SK-N-DZ (cell line): ENCODE measurements around the gene DNMT3L.
"Not testable (repeated sequence)": the region's sequence is repeated elsewhere in the genome, so short reads cannot be mapped to it uniquely, and the experiment has no call there.

Experiments
- DNase-seq: peaks from one replicate; pipeline ENCODE4 v3.0.0-alpha.2; 2015; ENCODE audit warnings: low spot score

Gene DNMT3L

GRCh38 chr21:44295163-44295573, 33.5 kb upstream of the DNMT3L start:
- no peak for DNase-seq

- DNase-seq = no peak
Measured at GRCh38 chr21:44294391-44295162, 32.9 kb upstream of the DNMT3L start.

- DNase-seq = no peak
Measured at GRCh38 chr21:44293551-44294231, 32.0 kb upstream of the DNMT3L start.

- DNase-seq = no peak
Measured at GRCh38 chr21:44292812-44293195, 31.1 kb upstream of the DNMT3L start.

GRCh38 chr21:44291936-44292811, 30.5 kb upstream of the DNMT3L start:
- no peak for DNase-seq

- no peak for DNase-seq
Measured at GRCh38 chr21:44291078-44291935, 29.6 kb upstream of the DNMT3L start.

GRCh38 chr21:44290327-44291077, 28.8 kb upstream of the DNMT3L start:
- no peak for DNase-seq

- DNase-seq = no peak
Measured at GRCh38 chr21:44289381-44290010, 27.8 kb upstream of the DNMT3L start.

- DNase-seq = no peak
Measured at GRCh38 chr21:44288251-44289110, 26.8 kb upstream of the DNMT3L start.

GRCh38 chr21:44286716-44287632, 25.3 kb upstream of the DNMT3L start:
- DNase-seq = no peak

- no peak for DNase-seq
Measured at GRCh38 chr21:44286086-44286715, 24.5 kb upstream of the DNMT3L start.

- no peak for DNase-seq
Measured at GRCh38 chr21:44285138-44285992, 23.7 kb upstream of the DNMT3L start, which contains the start of gene AIRE. Gene AIRE (plus strand): TSS chr21:44285876. CDS start chr21:44286007, 131 bp downstream.

GRCh38 chr21:44283948-44284347, 22.3 kb upstream of the DNMT3L start:
- no peak for DNase-seq

GRCh38 chr21:44283211-44283785, 21.6 kb upstream of the DNMT3L start:
- not testable (repeated sequence) for DNase-seq

- no peak for DNase-seq
Measured at GRCh38 chr21:44282370-44282769, 20.7 kb upstream of the DNMT3L start.

GRCh38 chr21:44281801-44282200, 20.1 kb upstream of the DNMT3L start:
- no peak for DNase-seq
